ENCODE results near the gene XRCC1. TPM values are rescaled to one million over a fixed set of nuclear protein-coding genes. Genes with fewer than 3 reads are reported as not detected.

Gene XRCC1
- total RNA-seq, 1 experiment from 2014 or later, result 38.0 TPM

- WGBS (ENCODE audit: extremely low coverage, insufficient read length, low lambda C conversion rate), result no CpG with 5 or more reads among the region's 6 CpGs
Measured at GRCh38 chr19:43560687-43561086, 14.6 kb downstream of the XRCC1 start.

More at GRCh38 chr19:43560687-43561086, 14.6 kb downstream of the XRCC1 start:
- Histone ChIP-seq H3K79me2 (ENCODE audit: insufficient read depth, low read length) (no peaks in the 10 kb centered on the region), H3K4me2 (ENCODE audit: insufficient read depth, insufficient read length, low read length) (no peak overlapping the region), H3K14ac (ENCODE audit: insufficient read depth, low read length) (no peak overlapping the region), H3K4ac (ENCODE audit: low read depth, low read length) (no peak overlapping the region), H4K8ac (replicated peaks; ENCODE audit: insufficient read length, low read depth, low read length) (no peak overlapping the region), H4K91ac (ENCODE audit: insufficient read length, low read depth, low read length) (no peak overlapping the region), H2BK15ac (ENCODE audit: low read depth, low read length) (no peak overlapping the region), H3K23ac (ENCODE audit: insufficient read length, low read depth, low read length) (no peak overlapping the region), H3K27me3 (ENCODE audit: insufficient read depth, low read length) (no peaks in the 10 kb centered on the region), H2BK5ac (ENCODE audit: insufficient read length, low read length) (no peak overlapping the region), H3K9me3 (ENCODE audit: control insufficient read depth, low read depth, low read length) (no peaks in the 10 kb centered on the region), H3K4me1 (ENCODE audit: insufficient read depth, low read length) (no peaks in the 10 kb centered on the region), H2BK20ac (ENCODE audit: low read depth, low read length, poor library complexity, severe bottlenecking) (no peak overlapping the region), H3K79me1 (ENCODE audit: insufficient read depth, low read depth, low read length, poor library complexity, severe bottlenecking) (no peaks in the 10 kb centered on the region), H3K27ac (ENCODE audit: insufficient read length, low read depth, low read length) (no peak overlapping the region), H3T11ph (ENCODE audit: low read length) (no peak overlapping the region), H2BK120ac (ENCODE audit: low read depth, low read length, poor library complexity, severe bottlenecking) (no peak overlapping the region), H3K18ac (ENCODE audit: insufficient read length, low read depth, low read length) (no peak overlapping the region), H4K5ac (ENCODE audit: insufficient read length, low read depth, low read length) (no peak overlapping the region), H3K23me2 (ENCODE audit: insufficient read length, low read depth, low read length, poor library complexity, severe bottlenecking) (no peaks in the 10 kb centered on the region), H3K56ac (ENCODE audit: insufficient read length, low read depth, low read length) (no peak overlapping the region), H4K20me1 (ENCODE audit: control insufficient read depth, insufficient read depth, insufficient read length) (no peaks in the 10 kb centered on the region), H3K9ac (ENCODE audit: extremely low read depth, insufficient read length, low read length) (no peak overlapping the region), H2BK12ac (ENCODE audit: insufficient read length, low read depth, low read length) (no peak overlapping the region), H2AFZ (ENCODE audit: low read length) (no peak overlapping the region), H2AK5ac (ENCODE audit: insufficient read length, low read length) (no peak overlapping the region)
- H3K4me1 Mint-ChIP-seq, result peaks cover 0 to 3% of the 10 kb centered on the region in 2 experiments; a peak in 1 of 4 replicates
- TF ChIP-seq, protein P1, sequence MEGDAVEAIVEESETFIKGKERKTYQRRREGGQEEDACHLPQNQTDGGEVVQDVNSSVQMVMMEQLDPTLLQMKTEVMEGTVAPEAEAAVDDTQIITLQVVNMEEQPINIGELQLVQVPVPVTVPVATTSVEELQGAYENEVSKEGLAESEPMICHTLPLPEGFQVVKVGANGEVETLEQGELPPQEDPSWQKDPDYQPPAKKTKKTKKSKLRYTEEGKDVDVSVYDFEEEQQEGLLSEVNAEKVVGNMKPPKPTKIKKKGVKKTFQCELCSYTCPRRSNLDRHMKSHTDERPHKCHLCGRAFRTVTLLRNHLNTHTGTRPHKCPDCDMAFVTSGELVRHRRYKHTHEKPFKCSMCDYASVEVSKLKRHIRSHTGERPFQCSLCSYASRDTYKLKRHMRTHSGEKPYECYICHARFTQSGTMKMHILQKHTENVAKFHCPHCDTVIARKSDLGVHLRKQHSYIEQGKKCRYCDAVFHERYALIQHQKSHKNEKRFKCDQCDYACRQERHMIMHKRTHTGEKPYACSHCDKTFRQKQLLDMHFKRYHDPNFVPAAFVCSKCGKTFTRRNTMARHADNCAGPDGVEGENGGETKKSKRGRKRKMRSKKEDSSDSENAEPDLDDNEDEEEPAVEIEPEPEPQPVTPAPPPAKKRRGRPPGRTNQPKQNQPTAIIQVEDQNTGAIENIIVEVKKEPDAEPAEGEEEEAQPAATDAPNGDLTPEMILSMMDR (conservative IDR thresholded peaks at IDR 0.05), result peak; percentile 35; the same call in 2 of the 3 replicates
- H3K36me3 Mint-ChIP-seq (ENCODE audit: insufficient read depth in 1 of 3, low read depth in 3 of 3), result peaks cover 6 to 35% (median 23%) of the 10 kb centered on the region in 3 experiments; a peak in 6 of 7 replicates
- peak overlapping the region; percentile 5 to 64 (median 52); a peak in 4 of 7 replicates for H3K27ac Mint-ChIP-seq
- H3K4me3 Mint-ChIP-seq, result no peak overlapping the region
- H3K9me3 Mint-ChIP-seq, result no peaks in the 10 kb centered on the region
- no peaks in the 10 kb centered on the region; the same call in 1 of the 2 replicates for H3K27me3 Mint-ChIP-seq (ENCODE audit: low read depth)
- peak; percentile 40 for DNase-seq

Measured in H9 (cell line).